Measurements from ENCODE around the gene CCDC50.

CCDC50 gene

GRCh38 chr3:191350396-191351090, 21.3 kb downstream of the CCDC50 start:
- DNase-seq, result no peak

GRCh38 chr3:191352014-191352413, 22.8 kb downstream of the CCDC50 start:
- DNase-seq, result no peak

- no peak for DNase-seq
Measured at GRCh38 chr3:191353022-191353777, 24.0 kb downstream of the CCDC50 start.

GRCh38 chr3:191355406-191355805, 26.2 kb downstream of the CCDC50 start:
- no peak for DNase-seq

- no peak for DNase-seq
Measured at GRCh38 chr3:191356631-191357439, 27.6 kb downstream of the CCDC50 start.

- DNase-seq, result no peak
Measured at GRCh38 chr3:191357909-191358308, 28.7 kb downstream of the CCDC50 start.

- DNase-seq, result no peak
Measured at GRCh38 chr3:191358929-191359328, 29.7 kb downstream of the CCDC50 start.

GRCh38 chr3:191360620-191361019, 31.4 kb downstream of the CCDC50 start:
- no peak for DNase-seq

- no peak for DNase-seq
Measured at GRCh38 chr3:191361456-191361855, 32.3 kb downstream of the CCDC50 start.

- DNase-seq, result no peak
Measured at GRCh38 chr3:191362037-191362436, 32.8 kb downstream of the CCDC50 start.

GRCh38 chr3:191362524-191363090, 33.4 kb downstream of the CCDC50 start:
- no peak for DNase-seq

- no peak for DNase-seq
Measured at GRCh38 chr3:191363221-191363620, 34.0 kb downstream of the CCDC50 start.

- DNase-seq, result no peak
Measured at GRCh38 chr3:191366675-191367074, 37.5 kb downstream of the CCDC50 start.

- no peak for DNase-seq
Measured at GRCh38 chr3:191368755-191369615, 39.8 kb downstream of the CCDC50 start.

GRCh38 chr3:191369616-191370010, 40.4 kb downstream of the CCDC50 start:
- no peak for DNase-seq

GRCh38 chr3:191372122-191372521, 42.9 kb downstream of the CCDC50 start:
- no peak for DNase-seq

GRCh38 chr3:191373327-191373726, 44.1 kb downstream of the CCDC50 start:
- no peak for DNase-seq

- DNase-seq, result no peak
Measured at GRCh38 chr3:191376516-191377141, 47.4 kb downstream of the CCDC50 start.

- no peak for DNase-seq
Measured at GRCh38 chr3:191378142-191378812, 49.1 kb downstream of the CCDC50 start.

- DNase-seq, result no peak
Measured at GRCh38 chr3:191379446-191379845, 50.3 kb downstream of the CCDC50 start.

- DNase-seq, result no peak
Measured at GRCh38 chr3:191380001-191380400, 50.8 kb downstream of the CCDC50 start.

Data from CD4-positive, alpha-beta T cell treated with Interleukin-17A for 4 hours (primary cell).